Suppressor macrophage treated with lipopolysaccharide for 4 hours (primary cell): ENCODE measurements around the gene SMAD1.

Experiments used
- DNase-seq: peaks from one replicate; pipeline ENCODE4 v3.0.0-alpha.2; 2020

The SMAD1 gene

GRCh38 chr4:145481164-145481941 lies at the start of gene SMAD1:
SMAD1 (plus strand) TSS chr4:145481853; CDS start chr4:145514614, 32,761 bp downstream.
- peak; percentile 86 for DNase-seq

- no peak for DNase-seq
These were observed 48.0 kb upstream of the SMAD1 start for GRCh38 chr4:145433684-145434083.

- no peak for DNase-seq
These were observed 46.0 kb upstream of the SMAD1 start for GRCh38 chr4:145435646-145436045.

- DNase-seq, result no peak
These were observed 45.5 kb upstream of the SMAD1 start for GRCh38 chr4:145436114-145436513.

- no peak for DNase-seq
These were observed 44.9 kb upstream of the SMAD1 start for GRCh38 chr4:145436796-145437195.

- no peak for DNase-seq
These were observed 44.2 kb upstream of the SMAD1 start for GRCh38 chr4:145437466-145437865.

- no peak for DNase-seq
These were observed 43.4 kb upstream of the SMAD1 start for GRCh38 chr4:145438298-145438697.

- DNase-seq, result no peak
These were observed 41.2 kb upstream of the SMAD1 start for GRCh38 chr4:145440292-145441007.

GRCh38 chr4:145446184-145446583 lies 35.5 kb upstream of the SMAD1 start:
- no peak for DNase-seq

GRCh38 chr4:145451895-145452294 lies 29.8 kb upstream of the SMAD1 start:
- no peak for DNase-seq

GRCh38 chr4:145452447-145453162 lies 29.0 kb upstream of the SMAD1 start:
- DNase-seq, result no peak

- DNase-seq, result no peak
These were observed 28.5 kb upstream of the SMAD1 start for GRCh38 chr4:145453163-145453520.

- no peak for DNase-seq
These were observed 8.4 kb upstream of the SMAD1 start for GRCh38 chr4:145473203-145473602.

GRCh38 chr4:145480257-145480656 lies 1.4 kb upstream of the SMAD1 start:
- peak; percentile 77 for DNase-seq

GRCh38 chr4:145481942-145482208 lies 222 bp downstream of the SMAD1 start:
- no peak for DNase-seq

GRCh38 chr4:145482209-145483037 lies 770 bp downstream of the SMAD1 start:
- peak; percentile 70 for DNase-seq

- no peak for DNase-seq
These were observed 1.9 kb downstream of the SMAD1 start for GRCh38 chr4:145483514-145483913.

GRCh38 chr4:145484225-145484846 lies 2.7 kb downstream of the SMAD1 start:
- no peak for DNase-seq

GRCh38 chr4:145485120-145485519 lies 3.5 kb downstream of the SMAD1 start:
- no peak for DNase-seq

GRCh38 chr4:145486603-145487002 lies 5.0 kb downstream of the SMAD1 start:
- no peak for DNase-seq

- peak; percentile 66 for DNase-seq
These were observed 6.0 kb downstream of the SMAD1 start for GRCh38 chr4:145487631-145488030.

- DNase-seq, result no peak
These were observed 6.7 kb downstream of the SMAD1 start for GRCh38 chr4:145488310-145488709.

- DNase-seq, result no peak
These were observed 7.9 kb downstream of the SMAD1 start for GRCh38 chr4:145489556-145489955.
